Naive thymus-derived CD8-positive, alpha-beta T cell (primary cell): ENCODE measurements around the gene ZMIZ1. TPM values are rescaled to one million over a fixed set of nuclear protein-coding genes. Genes with fewer than 3 reads are reported as not detected.

Experiments
- ATAC-seq, 2 donors: fragments of 150-1000 bp; cut with Tn5 transposase in 1 of 2; sonication (Bioruptor Pico), chemical (Tn5 transposase) in 1 of 2; 1 replicate in 1 of 2; 2 replicates in 1 of 2; pipeline ENCODE4 v1.10.0; 2021; ENCODE audit warnings: mild to moderate bottlenecking in 2 of 2, moderate library complexity in 2 of 2
- POLR2A ChIA-PET: fragments of 350-600 bp; sonication (Branson Sonifier 250); formaldehyde crosslinking; loops from one replicate; lab custom pipeline; 2021; ENCODE audit warnings: antibody characterized with exemption; lab: Charles Lee
- DNase-seq, 10 donors: peaks; one replicate each; pipeline versions ENCODE4 v3.0.0 to v3.0.0-alpha.2; 2020 to 2022
- H3K27ac Mint-ChIP-seq, 10 donors: one replicate each; pipeline ENCODE4 v1.8.0; 2020 to 2022; ENCODE audit warnings: mild to moderate bottlenecking in 10 of 10, mixed read lengths in 10 of 10, moderate library complexity in 4 of 10, inconsistent platforms in 1 of 10
- H3K27me3 Mint-ChIP-seq, 5 donors: one replicate each; pipeline ENCODE4 v1.8.0; 2021 to 2022; ENCODE audit warnings: mixed read lengths in 5 of 5
- H3K36me3 Mint-ChIP-seq, 3 donors: one replicate each; pipeline ENCODE4 v1.8.0; 2020 to 2022; ENCODE audit warnings: mixed read lengths in 3 of 3, mild to moderate bottlenecking in 2 of 3, inconsistent platforms in 1 of 3
- H3K4me1 Mint-ChIP-seq, 4 donors: one replicate each; pipeline ENCODE4 v1.8.0; 2021 to 2022; ENCODE audit warnings: mixed read lengths in 4 of 4
- H3K4me3 Mint-ChIP-seq, 10 donors: one replicate each; pipeline ENCODE4 v1.8.0; 2020 to 2022; ENCODE audit warnings: mild to moderate bottlenecking in 10 of 10, mixed read lengths in 10 of 10, moderate library complexity in 6 of 10, inconsistent platforms in 1 of 10
- H3K9me3 Mint-ChIP-seq, 9 donors: one replicate each; pipeline ENCODE4 v1.8.0; 2020 to 2022; ENCODE audit warnings: mixed read lengths in 9 of 9, mild to moderate bottlenecking in 3 of 9, inconsistent platforms in 1 of 9, moderate library complexity in 1 of 9
- polyA plus RNA-seq, 3 donors: library from polyadenylated mRNA; unstranded; fragments of 300-500 nt; fragmentation: Illumina TruSeq; gene quantifications; one replicate each; pipeline ENCODE4 v1.2.3, GENCODE V29; 2021
- total RNA-seq, 8 experiments: library from RNA in 2 of 8; stranded (reverse) in 2 of 8; gene quantifications; one replicate each; pipeline ENCODE4 v1.2.3 and lab custom pipeline; 2021 to 2026

ZMIZ1 gene
- total and polyA plus RNA-seq, 5 experiments from 2014 or later: 1.4 to 11.6 (median 2.7) TPM

DNA sequence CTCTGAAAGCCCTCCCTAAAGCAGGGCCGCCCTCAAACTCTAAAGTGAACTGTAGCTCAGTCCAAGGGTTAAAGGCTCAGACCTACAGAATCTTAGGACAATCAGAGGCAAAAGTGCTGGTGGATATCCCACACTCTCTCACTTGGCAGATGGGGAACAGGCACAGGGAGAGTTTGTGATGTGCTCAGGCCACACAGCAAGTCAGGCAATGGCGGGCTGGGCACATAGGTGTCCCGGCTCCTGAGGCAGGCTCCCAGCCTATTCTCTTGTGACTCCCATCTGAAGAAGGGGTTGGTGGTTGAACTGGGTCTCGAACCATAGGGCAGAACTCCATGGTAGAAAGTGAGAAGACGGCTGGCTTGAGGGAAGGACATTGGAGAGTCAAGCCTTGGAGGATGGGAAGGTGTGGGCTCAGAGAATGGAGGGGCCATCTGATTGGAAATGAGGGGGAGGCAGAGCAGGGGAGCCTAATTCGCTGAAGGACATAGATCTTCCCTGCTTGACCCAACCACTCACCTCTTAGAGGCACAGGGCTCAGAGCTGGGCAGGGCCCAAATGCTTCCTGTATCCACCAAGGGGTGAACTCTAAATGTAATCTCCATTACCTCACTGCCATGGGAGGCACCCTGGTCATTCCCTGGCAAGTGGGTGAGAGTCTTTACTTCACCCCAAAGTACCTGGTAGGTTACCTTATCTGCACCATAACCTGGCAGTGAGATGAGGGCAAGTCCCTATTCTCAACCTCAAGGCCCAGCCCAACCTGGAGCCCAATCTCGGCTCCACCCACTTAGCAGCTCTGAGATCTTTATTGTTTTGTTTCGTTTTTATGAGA lies 4.9 kb upstream of the ZMIZ1 start:
- H3K27ac Mint-ChIP-seq: peak overlapping the region in 9 of 10 donors; percentile 7 to 60 (median 40)
- ATAC-seq (peak in 1 of 2 donors; percentile 20), DNase-seq (peak in 3 of 10 donors; percentile 14 to 59 (median 32))
- H3K27me3 Mint-ChIP-seq: no peaks in the 10 kb centered on the region
- POLR2A ChIA-PET: interaction anchor here (1.2 kb wide), 1 partner anchor 17 kb away, joined by 3 read pairs; no protein-coding TSS in a partner anchor
- H3K4me3 Mint-ChIP-seq: peak overlapping the region in 1 of 10 donors; percentile 67
- H3K9me3 Mint-ChIP-seq: no peaks in the 10 kb centered on the region
- H3K4me1 Mint-ChIP-seq: peaks cover 28 to 57% (median 44%) of the 10 kb centered on the region in 4 donors
- no peaks in the 10 kb centered on the region for H3K36me3 Mint-ChIP-seq

GRCh38 chr10:79065091-79065551 lies 3.6 kb upstream of the ZMIZ1 start:
- Mint-ChIP-seq H3K9me3 (no peaks in the 10 kb centered on the region), H3K27ac (peak overlapping the region; percentile 27 to 90 (median 71)), H3K4me3 (peak overlapping the region in 6 of 10 donors; percentile 11 to 83 (median 66)), H3K4me1 (peaks cover 26 to 62% (median 44%) of the 10 kb centered on the region in 4 donors), H3K27me3 (no peaks in the 10 kb centered on the region), H3K36me3 (no peaks in the 10 kb centered on the region)
- POLR2A ChIA-PET: interaction anchor here (1.2 to 2.3 kb wide), 2 partner anchors 16 to 18 kb away, joined by 3 to 6 read pairs; no protein-coding TSS in a partner anchor
- ATAC-seq (no peak), DNase-seq (no peak)

- H3K36me3 Mint-ChIP-seq: no peaks in the 10 kb centered on the region
- H3K9me3 Mint-ChIP-seq: no peaks in the 10 kb centered on the region
- peaks cover 26 to 64% (median 44%) of the 10 kb centered on the region in 4 donors for H3K4me1 Mint-ChIP-seq
- DNase-seq (no peak), ATAC-seq (no peak)
- peak overlapping the region; percentile 43 to 83 (median 64) for H3K4me3 Mint-ChIP-seq
- H3K27me3 Mint-ChIP-seq: no peaks in the 10 kb centered on the region
- POLR2A ChIA-PET: interaction anchor here (0.9 to 2.3 kb wide), 3 partner anchors 10 to 764 kb away, joined by 3 to 6 read pairs (median 3); no protein-coding TSS in a partner anchor
- peak overlapping the region; percentile 43 to 90 (median 78) for H3K27ac Mint-ChIP-seq
Measured at GRCh38 chr10:79065853-79066252, 2.9 kb upstream of the ZMIZ1 start.

- peak overlapping the region; percentile 52 to 99 (median 76) for H3K4me3 Mint-ChIP-seq
- ATAC-seq (peak in 1 of 2 donors; percentile 1), DNase-seq (peak in 2 of 10 donors; percentile 20 to 25)
- H3K27ac Mint-ChIP-seq: peak overlapping the region in 9 of 10 donors; percentile 43 to 90 (median 79)
- H3K9me3 Mint-ChIP-seq: no peaks in the 10 kb centered on the region
- POLR2A ChIA-PET: interaction anchor here (0.8 to 2.3 kb wide), 10 partner anchors 10 to 764 kb away, joined by 3 to 7 read pairs (median 3); no protein-coding TSS in a partner anchor
- H3K27me3 Mint-ChIP-seq: no peaks in the 10 kb centered on the region
- H3K36me3 Mint-ChIP-seq: no peaks in the 10 kb centered on the region
- peaks cover 28 to 72% (median 50%) of the 10 kb centered on the region in 4 donors for H3K4me1 Mint-ChIP-seq
Measured at GRCh38 chr10:79066411-79067240, 2.1 kb upstream of the ZMIZ1 start.

DNA sequence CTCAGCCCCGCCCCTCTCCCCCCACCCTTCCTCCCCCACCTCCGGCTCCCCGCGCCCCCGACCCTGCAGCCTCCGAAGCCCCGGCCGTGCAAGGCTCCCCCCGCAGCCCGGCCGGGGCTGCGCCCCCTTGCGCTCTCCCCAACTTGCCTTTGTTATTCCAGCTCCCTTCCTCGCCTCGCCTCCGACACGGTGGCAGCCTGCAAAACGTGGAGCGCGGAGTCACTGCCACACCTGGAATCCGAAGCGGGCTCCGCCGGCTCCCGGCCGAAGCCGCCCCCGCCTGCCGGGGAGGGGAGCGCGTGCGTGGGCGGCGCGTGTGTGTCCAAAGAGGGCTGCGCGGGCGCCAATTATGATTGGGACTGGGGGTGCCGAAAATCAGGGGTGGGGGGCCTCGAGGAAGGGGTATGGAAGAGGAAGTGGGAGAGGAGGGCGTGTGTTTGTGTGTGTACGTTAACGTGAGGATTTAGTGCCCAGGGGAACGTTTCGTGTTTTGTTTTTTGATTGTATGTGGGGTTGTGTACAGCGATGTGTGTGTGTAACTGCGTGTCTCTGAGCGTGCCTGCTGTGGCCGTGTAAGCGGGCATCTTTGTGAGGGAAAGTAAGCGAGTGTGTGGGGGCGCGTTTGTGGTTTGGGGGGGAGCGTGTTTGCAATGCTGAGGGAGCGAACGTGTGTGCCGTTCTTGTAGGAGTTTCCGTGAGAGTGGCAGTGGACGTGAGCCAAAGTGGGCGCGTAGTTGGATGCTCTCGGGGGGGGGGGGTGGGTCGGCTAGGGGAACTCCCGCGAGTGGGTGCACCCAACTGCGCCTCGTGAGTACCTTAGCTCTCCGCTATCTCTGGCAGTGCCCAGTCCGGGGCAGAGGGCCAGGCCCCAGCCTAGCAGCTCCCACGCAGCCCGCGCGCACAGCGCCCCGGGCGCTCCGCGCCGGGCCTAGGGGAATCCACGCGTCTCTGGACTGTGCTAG lies 1.2 kb upstream of the ZMIZ1 start:
- POLR2A ChIA-PET: interaction anchor here (0.6 to 2.3 kb wide), 10 partner anchors 14 to 301 kb away, joined by 3 to 7 read pairs (median 3); no protein-coding TSS in a partner anchor
- peaks cover 28 to 72% (median 57%) of the 10 kb centered on the region in 4 donors for H3K4me1 Mint-ChIP-seq
- no peaks in the 10 kb centered on the region for H3K27me3 Mint-ChIP-seq
- H3K27ac Mint-ChIP-seq: peak overlapping the region; percentile 27 to 97 (median 89)
- peak; percentile 74 to 89 (median 84) for DNase-seq
- H3K4me3 Mint-ChIP-seq: peak overlapping the region; percentile 80 to 99 (median 92)
- ATAC-seq: peak; percentile 35 to 36
- no peaks in the 10 kb centered on the region for H3K9me3 Mint-ChIP-seq
- H3K36me3 Mint-ChIP-seq: no peaks in the 10 kb centered on the region

DNA sequence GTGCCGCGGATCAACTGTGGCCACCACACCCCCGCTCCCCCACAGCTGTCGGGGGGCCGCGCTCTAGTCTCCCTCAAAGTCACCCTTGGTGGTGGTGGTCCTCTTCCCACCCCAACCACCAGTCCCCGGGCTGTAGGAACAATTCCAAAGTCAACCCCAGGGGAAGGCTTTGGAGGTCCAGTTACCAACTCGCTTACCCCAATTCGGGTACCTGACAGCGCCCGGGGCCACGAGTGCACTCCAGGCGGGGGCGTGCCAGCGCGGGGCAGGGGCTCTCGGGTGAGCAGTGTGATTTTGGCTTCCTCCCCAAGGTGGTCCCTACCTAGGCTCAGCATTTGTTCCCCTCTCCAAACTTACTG lies 584 bp upstream of the ZMIZ1 start:
- Mint-ChIP-seq H3K36me3 (no peaks in the 10 kb centered on the region), H3K27me3 (no peaks in the 10 kb centered on the region), H3K27ac (peak overlapping the region in 6 of 10 donors; percentile 27 to 90 (median 81)), H3K4me3 (peak overlapping the region; percentile 80 to 95 (median 88)), H3K9me3 (no peaks in the 10 kb centered on the region), H3K4me1 (peaks cover 26 to 72% (median 55%) of the 10 kb centered on the region in 4 donors)
- ATAC-seq (peak in 1 of 2 donors; percentile 8), DNase-seq (peak in 4 of 10 donors; percentile 16 to 46 (median 28))
- POLR2A ChIA-PET: no interaction called here

GRCh38 chr10:79069325-79070080 lies 737 bp downstream of the ZMIZ1 start:
- Mint-ChIP-seq H3K9me3 (no peaks in the 10 kb centered on the region), H3K27ac (peak overlapping the region; percentile 61 to 95 (median 87)), H3K4me3 (peak overlapping the region; percentile 80 to 97 (median 93)), H3K4me1 (peaks cover 20 to 65% (median 50%) of the 10 kb centered on the region in 4 donors), H3K27me3 (no peaks in the 10 kb centered on the region), H3K36me3 (no peaks in the 10 kb centered on the region)
- ATAC-seq (peak; percentile 8 to 17), DNase-seq (peak in 7 of 10 donors; percentile 19 to 72 (median 36))
- POLR2A ChIA-PET: interaction anchor here (1.4 kb wide), 1 partner anchor 68 kb away, joined by 3 read pairs; no protein-coding TSS in a partner anchor

DNA sequence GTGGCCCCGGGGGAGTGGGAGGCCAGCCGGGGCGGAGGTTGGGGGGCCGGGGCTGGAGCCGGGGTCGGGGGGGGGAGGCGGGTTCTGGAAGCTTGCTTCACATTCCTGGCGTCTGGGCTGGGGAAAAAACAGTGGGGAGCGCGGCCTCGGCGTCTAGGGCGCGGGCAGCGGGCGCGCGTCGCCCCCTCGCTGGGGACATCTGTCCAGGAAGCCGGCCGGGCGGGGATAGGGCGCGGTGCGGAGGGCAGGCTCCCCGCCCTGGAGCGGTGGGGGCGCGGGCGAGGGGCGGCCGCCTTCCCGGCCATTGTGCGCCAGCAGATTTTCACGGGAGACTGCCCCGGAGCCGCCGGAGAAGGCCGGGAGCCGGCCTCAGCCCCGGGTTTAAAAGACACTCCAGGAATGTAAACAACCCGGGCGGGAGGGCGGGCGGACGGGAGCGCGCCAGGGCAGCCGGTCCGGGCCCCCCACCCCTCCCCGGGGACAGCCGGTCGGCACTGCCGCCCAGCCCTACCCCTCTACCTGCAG lies 1.4 kb downstream of the ZMIZ1 start:
- no peaks in the 10 kb centered on the region for H3K36me3 Mint-ChIP-seq
- ATAC-seq: no peak
- no peaks in the 10 kb centered on the region for H3K9me3 Mint-ChIP-seq
- H3K4me3 Mint-ChIP-seq: peak overlapping the region; percentile 80 to 97 (median 93)
- H3K27ac Mint-ChIP-seq: peak overlapping the region in 9 of 10 donors; percentile 61 to 95 (median 88)
- POLR2A ChIA-PET: interaction anchor here (1.4 kb wide), 1 partner anchor 67 kb away, joined by 3 read pairs; no protein-coding TSS in a partner anchor
- peak in 2 of 10 donors; percentile 2 to 20 for DNase-seq
- no peaks in the 10 kb centered on the region for H3K27me3 Mint-ChIP-seq
- H3K4me1 Mint-ChIP-seq: peaks cover 20 to 64% (median 46%) of the 10 kb centered on the region in 4 donors

DNA sequence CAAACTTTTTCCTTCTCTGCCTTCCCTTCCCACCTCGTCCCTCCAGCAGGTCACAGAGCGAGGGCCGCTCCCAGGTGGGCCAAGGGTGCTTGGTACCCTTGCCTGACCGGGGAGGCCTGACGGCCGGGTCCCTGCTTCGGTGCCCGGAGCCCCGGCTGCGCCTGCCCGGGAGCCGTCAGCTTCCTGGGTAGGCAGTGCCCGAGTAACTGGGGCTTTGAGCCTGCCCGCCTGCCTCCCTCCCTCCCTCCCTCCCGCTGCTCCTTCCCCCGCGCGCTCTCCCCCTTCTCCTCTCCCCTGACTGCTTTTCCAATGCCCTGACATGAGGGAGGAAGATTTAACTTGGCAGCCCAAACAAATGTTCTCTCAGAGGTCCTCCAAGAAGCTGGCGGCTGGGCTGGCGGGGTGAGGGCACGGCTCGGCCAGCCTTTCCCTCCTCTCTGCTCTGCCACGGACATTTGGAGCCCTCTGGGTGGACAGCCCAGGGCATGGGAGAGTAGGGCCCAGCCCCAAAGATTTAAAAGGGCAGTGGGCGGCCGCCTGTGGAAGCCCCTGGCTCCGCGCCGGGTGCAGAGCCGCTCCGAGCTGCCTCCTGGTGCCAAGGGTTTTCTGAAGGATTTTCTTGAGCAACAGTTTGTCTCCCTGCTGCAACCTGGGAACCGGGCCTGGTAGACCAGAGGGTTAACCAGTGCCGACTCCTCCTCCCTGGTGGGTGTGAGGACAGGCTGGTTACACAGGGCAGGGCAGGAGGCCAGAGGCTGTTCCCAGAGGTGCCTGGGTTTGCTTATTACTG lies 2.0 kb downstream of the ZMIZ1 start:
- Mint-ChIP-seq H3K9me3 (no peaks in the 10 kb centered on the region), H3K36me3 (no peaks in the 10 kb centered on the region), H3K27me3 (no peaks in the 10 kb centered on the region), H3K4me1 (peaks cover 19 to 63% (median 44%) of the 10 kb centered on the region in 4 donors), H3K4me3 (peak overlapping the region; percentile 71 to 90 (median 78)), H3K27ac (peak overlapping the region; percentile 20 to 91 (median 71))
- DNase-seq: peak in 3 of 10 donors; percentile 10 to 29 (median 26)
- ATAC-seq: no peak
- POLR2A ChIA-PET: interaction anchor here (0.6 to 1.3 kb wide), 3 partner anchors 12 to 124 kb away, joined by 3 to 4 read pairs (median 4); no protein-coding TSS in a partner anchor
